Diencephalon (tissue), 1 donor: ENCODE data around the gene RNF225. TPM values are rescaled to one million over a fixed set of nuclear protein-coding genes. Genes with fewer than 3 reads are reported as not detected.

Source experiments
- small RNA-seq: library from RNA; depleted of rRNA; stranded (forward); fragments of <200 nt; gene quantifications from one replicate; pipeline ENCODE3, GENCODE V24; 2014
- total RNA-seq: library from RNA; depleted of rRNA; stranded (reverse); fragments of >200 nt; gene quantifications from one replicate; pipeline ENCODE4 v1.2.3, GENCODE V29; 2014

RNF225 gene
- not detected for total RNA-seq

GRCh38 chr19:58395220-58395978, at the start of gene RNF225:
Gene RNF225 (plus strand): TSS chr19:58395656. CDS start chr19:58396090, 434 bp downstream.

GRCh38 chr19:58352760-58353671, 42.4 kb upstream of the RNF225 start, which contains the start of gene A1BG:
Gene A1BG (minus strand): TSS chr19:58353492. CDS start chr19:58353437, 55 bp downstream.

GRCh38 chr19:58362272-58362994, 33.0 kb upstream of the RNF225 start, which contains the start of gene ZNF497:
Gene ZNF497 (minus strand): TSS chr19:58362751. CDS start chr19:58357635, 5,116 bp downstream.

GRCh38 chr19:58380662-58381459, 14.6 kb upstream of the RNF225 start, which contains the start of gene ZNF837:
Gene ZNF837 (minus strand): TSS chr19:58381030. CDS start chr19:58369332, 11,698 bp downstream.

GRCh38 chr19:58386576-58387337, 8.7 kb upstream of the RNF225 start, which contains the start of gene RPS5:
Gene RPS5 (plus strand): TSS chr19:58387269. CDS start chr19:58388138, 869 bp downstream.

GRCh38 chr19:58408152-58409009, 12.9 kb downstream of the RNF225 start, which contains the start of gene ZNF584:
Gene ZNF584 (plus strand): TSS chr19:58408649. CDS start chr19:58409148, 499 bp downstream.

GRCh38 chr19:58439576-58440554, 44.4 kb downstream of the RNF225 start, which contains the start of gene ZNF132:
Gene ZNF132 (minus strand): TSS chr19:58440153. CDS start chr19:58439821, 332 bp downstream.

Small RNA genes within 50 kb of the gene (small RNA-seq; reads per million reads assigned to genes)
- gene MIR4754, result 0.08 reads per million
- 0.08 reads per million for gene RNA5SP473

Other genes starting within 250 kb of the RNF225 start
- 34.8 TPM for gene ZNF329, start 244.9 kb upstream of the RNF225 start, total RNA-seq
- 20.8 TPM for gene ZNF274, start 212.6 kb upstream of the RNF225 start, total RNA-seq
- gene ZNF544, start 166.7 kb upstream of the RNF225 start, total RNA-seq, result 62.3 TPM
- gene ZNF8, start 116.7 kb upstream of the RNF225 start, total RNA-seq, result 14.1 TPM
- 27.9 TPM for gene ERVK3-1, start 90.3 kb upstream of the RNF225 start, total RNA-seq
- 2.5 TPM for gene ZSCAN22, start 68.7 kb upstream of the RNF225 start, total RNA-seq
- 1.2 TPM for gene A1BG, start 42.2 kb upstream of the RNF225 start, total RNA-seq
- 6.2 TPM for gene ZNF497, start 32.9 kb upstream of the RNF225 start, total RNA-seq
- 1.2 TPM for gene ZNF837, start 14.6 kb upstream of the RNF225 start, total RNA-seq
- 1,092 TPM for gene RPS5, start 8.4 kb upstream of the RNF225 start, total RNA-seq
- gene ZNF584, start 13.0 kb downstream of the RNF225 start, total RNA-seq, result 21.0 TPM
- gene ZNF132, start 44.5 kb downstream of the RNF225 start, total RNA-seq, result 14.1 TPM
- 17.5 TPM for gene ZNF324B, start 56.0 kb downstream of the RNF225 start, total RNA-seq
- 23.3 TPM for gene ZNF324, start 71.4 kb downstream of the RNF225 start, total RNA-seq
- 8.8 TPM for gene ZNF446, start 80.7 kb downstream of the RNF225 start, total RNA-seq
- gene SLC27A5, start 116.3 kb downstream of the RNF225 start, total RNA-seq, result 9.5 TPM
- 8.8 TPM for gene ZBTB45, start 124.2 kb downstream of the RNF225 start, total RNA-seq
- 233 TPM for gene TRIM28, start 148.4 kb downstream of the RNF225 start, total RNA-seq
- 68.5 TPM for gene CHMP2A, start 159.4 kb downstream of the RNF225 start, total RNA-seq
- 75.2 TPM for gene UBE2M, start 163.0 kb downstream of the RNF225 start, total RNA-seq
- gene MZF1, start 177.7 kb downstream of the RNF225 start, total RNA-seq, result 15.9 TPM